Measurements from ENCODE around the gene SH2D5. TPM values are rescaled to one million over a fixed set of nuclear protein-coding genes. Genes with fewer than 3 reads are reported as not detected.

SH2D5 gene
- total RNA-seq, 1 donor from 2014 or later: 1.2 TPM

DNA sequence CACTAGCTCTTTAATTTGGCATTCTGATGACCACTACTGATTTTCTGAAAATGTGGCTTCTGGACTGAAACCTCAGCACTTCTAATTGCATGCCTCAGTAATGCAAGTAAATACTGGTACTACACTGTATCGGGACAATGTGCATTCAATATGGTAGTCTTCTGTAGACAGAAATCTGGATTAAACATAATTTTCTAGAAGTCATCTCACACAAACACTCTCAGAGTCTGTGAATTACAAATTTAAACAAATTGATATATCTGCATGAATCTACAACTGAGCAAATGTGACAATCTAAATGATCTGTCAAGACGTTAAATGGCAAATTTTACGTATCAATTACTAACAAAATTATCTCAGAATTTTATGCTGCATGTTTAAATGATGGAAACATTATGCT, 30.9 kb upstream of the SH2D5 start:
- Mint-ChIP-seq H3K27me3 (ENCODE audit: unreplicated experiment) (no peaks in the 10 kb centered on the region), H3K4me3 (ENCODE audit: unreplicated experiment) (no peak overlapping the region), H3K9me3 (ENCODE audit: unreplicated experiment) (peaks cover 3% of the 10 kb centered on the region), H3K4me1 (ENCODE audit: low read depth, unreplicated experiment) (no peaks in the 10 kb centered on the region), H3K36me3 (ENCODE audit: unreplicated experiment) (no peaks in the 10 kb centered on the region), H3K27ac (ENCODE audit: unreplicated experiment) (no peak overlapping the region)
- TF ChIP-seq, protein P1, sequence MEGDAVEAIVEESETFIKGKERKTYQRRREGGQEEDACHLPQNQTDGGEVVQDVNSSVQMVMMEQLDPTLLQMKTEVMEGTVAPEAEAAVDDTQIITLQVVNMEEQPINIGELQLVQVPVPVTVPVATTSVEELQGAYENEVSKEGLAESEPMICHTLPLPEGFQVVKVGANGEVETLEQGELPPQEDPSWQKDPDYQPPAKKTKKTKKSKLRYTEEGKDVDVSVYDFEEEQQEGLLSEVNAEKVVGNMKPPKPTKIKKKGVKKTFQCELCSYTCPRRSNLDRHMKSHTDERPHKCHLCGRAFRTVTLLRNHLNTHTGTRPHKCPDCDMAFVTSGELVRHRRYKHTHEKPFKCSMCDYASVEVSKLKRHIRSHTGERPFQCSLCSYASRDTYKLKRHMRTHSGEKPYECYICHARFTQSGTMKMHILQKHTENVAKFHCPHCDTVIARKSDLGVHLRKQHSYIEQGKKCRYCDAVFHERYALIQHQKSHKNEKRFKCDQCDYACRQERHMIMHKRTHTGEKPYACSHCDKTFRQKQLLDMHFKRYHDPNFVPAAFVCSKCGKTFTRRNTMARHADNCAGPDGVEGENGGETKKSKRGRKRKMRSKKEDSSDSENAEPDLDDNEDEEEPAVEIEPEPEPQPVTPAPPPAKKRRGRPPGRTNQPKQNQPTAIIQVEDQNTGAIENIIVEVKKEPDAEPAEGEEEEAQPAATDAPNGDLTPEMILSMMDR (IDR thresholded peaks at IDR 0.05; ENCODE audit: partially characterized antibody, unreplicated experiment): no peak
- no peak for DNase-seq

DNA sequence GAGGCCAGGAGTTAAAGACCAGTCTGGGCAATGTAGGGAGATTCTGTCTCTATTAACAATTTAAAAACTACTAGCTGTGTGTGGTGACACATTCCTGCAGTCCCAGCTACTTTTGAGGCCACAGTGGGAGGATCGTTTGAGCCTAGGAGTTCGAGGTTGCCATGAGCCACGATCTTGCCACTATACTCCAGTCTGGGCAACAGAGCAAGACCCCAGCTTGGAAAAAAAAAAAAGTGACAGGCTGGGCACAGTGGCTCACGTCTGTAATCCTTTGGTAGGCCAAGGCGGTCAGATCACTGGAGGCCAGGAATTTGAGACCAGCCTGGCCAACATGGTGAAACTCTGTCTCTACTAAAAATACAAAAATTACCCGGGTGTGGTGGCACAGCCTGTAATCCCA, 27.8 kb upstream of the SH2D5 start:
- no peak overlapping the region for H3K4me3 Mint-ChIP-seq (ENCODE audit: unreplicated experiment)
- H3K4me1 Mint-ChIP-seq (ENCODE audit: low read depth, unreplicated experiment): no peaks in the 10 kb centered on the region
- H3K36me3 Mint-ChIP-seq (ENCODE audit: unreplicated experiment): no peaks in the 10 kb centered on the region
- H3K9me3 Mint-ChIP-seq (ENCODE audit: unreplicated experiment): peaks cover 3% of the 10 kb centered on the region
- TF ChIP-seq, protein P1 (IDR thresholded peaks at IDR 0.05; ENCODE audit: partially characterized antibody, unreplicated experiment): no peak
- H3K27ac Mint-ChIP-seq (ENCODE audit: unreplicated experiment): no peak overlapping the region
- H3K27me3 Mint-ChIP-seq (ENCODE audit: unreplicated experiment): no peaks in the 10 kb centered on the region
- no peak for DNase-seq

DNA sequence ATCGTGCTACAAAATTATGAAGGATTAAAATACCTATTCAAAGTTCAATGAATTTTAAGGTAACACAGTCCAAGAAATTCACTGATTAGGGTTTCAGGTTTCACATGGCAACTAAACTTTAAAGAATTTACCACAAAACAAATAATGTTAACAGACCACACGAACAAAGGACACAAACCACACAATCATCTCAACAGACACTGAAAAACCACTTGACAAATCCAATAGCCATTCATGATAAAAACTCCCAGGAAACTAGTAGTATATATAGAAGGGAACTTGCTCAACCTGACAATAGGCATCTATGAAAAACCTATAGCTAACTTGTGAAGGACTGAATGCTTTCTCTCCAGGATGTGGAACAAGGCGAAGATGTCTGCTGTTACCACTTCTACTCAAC, 21.1 kb upstream of the SH2D5 start:
- Mint-ChIP-seq H3K27me3 (ENCODE audit: unreplicated experiment) (no peaks in the 10 kb centered on the region), H3K36me3 (ENCODE audit: unreplicated experiment) (no peaks in the 10 kb centered on the region), H3K27ac (ENCODE audit: unreplicated experiment) (no peak overlapping the region), H3K4me3 (ENCODE audit: unreplicated experiment) (no peak overlapping the region), H3K9me3 (ENCODE audit: unreplicated experiment) (peaks cover 1% of the 10 kb centered on the region), H3K4me1 (ENCODE audit: low read depth, unreplicated experiment) (no peaks in the 10 kb centered on the region)
- TF ChIP-seq, protein P1 (IDR thresholded peaks at IDR 0.05; ENCODE audit: partially characterized antibody, unreplicated experiment): no peak
- DNase-seq: no peak

DNA sequence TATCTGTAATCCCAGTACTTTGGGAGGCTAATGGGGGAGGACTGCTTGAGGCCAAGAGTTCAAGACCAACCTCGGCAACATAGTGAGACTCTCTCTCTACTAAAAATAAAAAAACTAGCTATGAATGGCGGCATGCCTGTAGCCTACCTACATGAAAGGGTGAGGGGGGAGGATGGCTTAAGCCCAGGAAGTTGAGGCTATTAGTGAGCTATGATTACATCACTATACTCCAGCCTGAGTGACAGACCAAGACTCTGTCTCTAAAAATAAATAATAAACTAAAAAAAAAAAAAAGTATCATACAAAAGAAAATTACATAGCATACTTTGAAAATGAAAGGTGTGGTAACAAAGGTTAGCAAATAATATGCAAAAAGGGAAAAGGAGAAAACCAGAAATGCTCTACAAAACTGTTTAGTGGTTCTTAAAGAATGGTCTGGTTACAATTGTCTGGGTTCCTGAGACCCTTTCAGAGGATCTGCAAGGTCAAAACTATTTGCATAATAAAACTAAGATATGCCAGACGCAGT, 19.0 kb upstream of the SH2D5 start:
- no peaks in the 10 kb centered on the region for H3K36me3 Mint-ChIP-seq (ENCODE audit: unreplicated experiment)
- H3K4me3 Mint-ChIP-seq (ENCODE audit: unreplicated experiment): no peak overlapping the region

DNA sequence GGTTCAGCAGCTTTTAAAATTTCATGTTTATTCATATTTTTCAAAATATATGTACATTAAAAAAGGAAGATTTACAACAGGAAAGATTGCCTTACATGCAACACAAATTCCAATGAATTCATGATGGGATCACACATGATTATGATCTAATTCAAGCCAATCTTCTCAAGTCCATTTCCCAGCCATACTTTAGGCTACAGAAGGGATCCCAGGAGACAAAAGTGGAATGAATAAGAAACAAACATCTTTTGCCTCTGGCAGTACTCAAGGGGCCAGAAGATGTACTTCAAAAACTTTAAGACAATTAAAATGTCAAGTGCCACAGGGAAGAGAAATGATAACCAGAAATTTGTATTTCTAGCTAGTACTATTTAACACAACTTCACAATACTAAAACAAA, 10.2 kb upstream of the SH2D5 start:
- Mint-ChIP-seq H3K9me3 (ENCODE audit: unreplicated experiment) (no peaks in the 10 kb centered on the region), H3K4me3 (ENCODE audit: unreplicated experiment) (no peak overlapping the region), H3K27ac (ENCODE audit: unreplicated experiment) (no peak overlapping the region), H3K36me3 (ENCODE audit: unreplicated experiment) (no peaks in the 10 kb centered on the region), H3K27me3 (ENCODE audit: unreplicated experiment) (no peaks in the 10 kb centered on the region), H3K4me1 (ENCODE audit: low read depth, unreplicated experiment) (peaks cover 7% of the 10 kb centered on the region)
- TF ChIP-seq, protein P1 (IDR thresholded peaks at IDR 0.05; ENCODE audit: partially characterized antibody, unreplicated experiment): no peak
- no peak for DNase-seq

More for the DNA sequence above, 19.0 kb upstream of the SH2D5 start:
- no peaks in the 10 kb centered on the region for H3K9me3 Mint-ChIP-seq (ENCODE audit: unreplicated experiment)
- TF ChIP-seq, protein P1 (IDR thresholded peaks at IDR 0.05; ENCODE audit: partially characterized antibody, unreplicated experiment): no peak
- H3K27ac Mint-ChIP-seq (ENCODE audit: unreplicated experiment): no peak overlapping the region
- no peaks in the 10 kb centered on the region for H3K4me1 Mint-ChIP-seq (ENCODE audit: low read depth, unreplicated experiment)
- H3K27me3 Mint-ChIP-seq (ENCODE audit: unreplicated experiment): no peaks in the 10 kb centered on the region
- no peak for DNase-seq

Data from glutamatergic neuron (in vitro differentiated cells).